ENCODE data around the gene RMDN3.

RMDN3 gene

DNA sequence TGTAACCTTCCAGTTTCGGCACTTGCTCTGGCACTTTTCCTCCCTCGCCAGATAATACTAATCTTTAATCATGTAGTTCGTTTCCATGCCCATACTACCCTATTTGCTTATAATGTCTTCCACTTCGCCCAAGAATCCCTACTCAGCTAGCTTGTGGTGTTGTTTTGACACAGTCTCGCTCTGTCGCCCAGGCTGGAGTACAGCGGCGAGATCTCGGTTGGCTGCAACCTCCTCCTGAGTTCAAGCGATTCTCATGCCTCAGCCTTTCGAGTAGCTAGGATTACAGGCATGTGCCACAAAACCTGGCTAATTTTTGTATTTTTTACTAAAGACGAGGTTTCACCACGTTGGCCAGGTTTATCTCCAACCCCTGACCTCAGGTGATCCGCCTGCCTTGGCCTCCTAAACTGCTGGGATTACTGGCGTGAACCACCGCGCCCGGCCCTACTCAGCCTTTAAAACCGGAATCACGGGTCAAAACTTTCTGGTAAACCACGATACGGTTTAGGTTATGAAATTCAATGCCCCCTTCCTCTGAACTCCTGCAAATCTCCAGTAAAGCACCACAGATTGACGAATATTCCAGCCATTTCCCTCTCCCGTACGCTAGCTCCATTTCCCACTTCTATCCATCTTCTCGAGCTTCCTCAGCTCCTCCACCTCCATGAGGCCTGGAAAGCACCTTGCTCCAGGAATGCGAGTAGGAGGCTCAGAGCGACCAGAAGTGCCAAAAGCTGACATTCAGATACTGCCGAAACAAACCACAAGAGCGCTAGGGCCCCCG lies 61.0 kb downstream of the RMDN3 start:
- DNase-seq: no peak

DNA sequence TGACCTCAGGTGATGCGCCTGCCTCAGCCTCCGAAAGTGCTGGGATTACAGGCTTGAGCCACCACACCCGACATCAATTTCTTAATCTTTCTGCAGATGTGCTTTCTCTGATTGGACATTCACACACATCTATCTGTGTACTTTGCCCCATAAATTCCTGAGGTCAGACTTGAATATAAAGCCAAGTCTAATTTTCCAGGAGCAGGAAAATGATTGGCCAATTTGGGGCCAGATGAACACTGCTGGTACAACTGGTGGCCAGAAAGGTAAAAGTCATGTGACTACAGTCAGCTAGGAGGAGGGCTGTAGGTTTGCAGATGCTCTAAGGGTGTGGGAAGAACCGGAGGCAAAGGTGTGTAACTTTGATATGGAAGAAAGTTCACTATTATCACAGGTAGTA lies 63.3 kb downstream of the RMDN3 start:
- no peak for DNase-seq

DNA sequence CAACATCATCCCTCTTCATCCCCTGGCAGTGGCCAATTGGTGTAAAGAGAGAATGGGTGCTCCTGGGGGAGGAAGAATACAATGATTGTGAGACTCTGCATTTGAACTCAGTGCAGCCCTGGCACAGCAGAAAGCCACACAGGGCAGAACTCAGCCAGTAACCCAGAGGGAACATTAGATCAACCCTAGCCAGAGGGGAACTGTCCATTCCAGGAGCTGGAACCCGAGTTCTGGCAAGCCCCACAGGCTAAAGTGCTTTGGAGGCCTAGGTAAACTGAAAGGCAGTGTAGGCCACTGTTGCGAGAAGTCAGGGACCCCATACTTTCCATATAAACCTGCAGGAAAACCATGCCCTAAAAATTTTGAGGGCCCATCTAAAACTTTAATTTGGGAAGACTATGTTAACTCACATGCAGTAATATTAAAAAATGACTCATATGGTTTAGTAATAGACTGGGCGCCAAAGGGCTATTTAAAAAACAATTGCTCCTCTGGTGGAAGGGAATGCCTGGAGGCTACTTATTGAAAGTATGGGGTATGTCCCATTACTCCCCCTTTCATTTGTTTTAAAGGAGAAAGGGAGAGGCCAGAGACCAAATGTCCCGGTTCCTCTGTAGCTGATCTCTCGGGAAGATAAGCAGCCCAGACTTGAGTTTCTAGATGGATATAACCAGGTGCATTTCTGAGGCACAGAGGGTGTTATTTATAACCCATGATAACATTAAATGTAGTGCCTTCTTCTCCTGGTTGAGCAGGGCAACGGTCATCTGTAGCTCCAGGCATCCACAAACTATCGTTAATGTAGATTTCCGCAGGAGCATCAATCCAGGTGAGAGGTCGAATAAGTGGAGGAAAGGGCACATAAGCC lies 65.9 kb downstream of the RMDN3 start:
- no peak for DNase-seq
